SK-N-SH treated with all-trans-retinoic acid at 6 μM for 48 hours (cell line): ENCODE data around the gene SF3A1.
A peak's percentile ranks its signal among the peaks of the same experiment; 100 is the strongest.

Experiments used
- ATAC-seq: fragments of 200-7000 bp; cut with Tn5 transposase; 3 replicates; pipeline ENCODE4 v1.9.1; 2020; ENCODE audit warnings: mild to moderate bottlenecking, moderate library complexity
- BACH2 ChIP-seq: fragments of 250-450 bp; sonication (Bioruptor Pico); IDR thresholded peaks from 2 replicates; pipeline ENCODE4 v1.9.0; 2021; ENCODE audit warnings: mild to moderate bottlenecking, borderline replicate concordance
- CREB5 ChIP-seq: fragments of 250-450 bp; sonication (Bioruptor Pico); IDR thresholded peaks from 2 replicates; pipeline ENCODE4 v1.5.1; 2020; ENCODE audit warnings: low read depth, mild to moderate bottlenecking, moderate library complexity
- CSDC2 ChIP-seq: fragments of 250-450 bp; sonication (Bioruptor Pico); IDR thresholded peaks from 2 replicates; pipeline ENCODE4 v1.5.0; 2020; ENCODE audit warnings: mild to moderate bottlenecking, moderate library complexity
- ESRRG ChIP-seq: fragments of 250-450 bp; sonication (Bioruptor Pico); IDR thresholded peaks from 2 replicates; pipeline ENCODE4 v1.6.1; 2021; ENCODE audit warnings: mild to moderate bottlenecking
- ISL1 ChIP-seq: fragments of 250-450 bp; sonication (Bioruptor Pico); IDR thresholded peaks from 2 replicates; pipeline ENCODE4 v2.1.2; 2022; ENCODE audit warnings: mild to moderate bottlenecking, moderate library complexity
- PATZ1 ChIP-seq: fragments of 250-450 bp; sonication (Bioruptor Pico); IDR thresholded peaks from 2 replicates; pipeline ENCODE4 v1.8.0; 2020; ENCODE audit warnings: mild to moderate bottlenecking, moderate library complexity, borderline replicate concordance
- PPARA ChIP-seq: fragments of 250-450 bp; sonication (Bioruptor Pico); IDR thresholded peaks from 2 replicates; pipeline ENCODE4 v1.5.0; 2020; ENCODE audit warnings: mild to moderate bottlenecking, borderline replicate concordance
- RARB ChIP-seq: fragments of 250-450 bp; sonication (Bioruptor Pico); IDR thresholded peaks from 2 replicates; pipeline ENCODE4 v1.8.0; 2021; ENCODE audit warnings: mild to moderate bottlenecking, moderate library complexity
- TCF4 ChIP-seq: fragments of 250-450 bp; sonication (Bioruptor Pico); IDR thresholded peaks from 2 replicates; pipeline ENCODE4 v1.8.0; 2021; ENCODE audit warnings: mild to moderate bottlenecking, moderate library complexity, borderline replicate concordance
- TSHZ2 ChIP-seq: fragments of 250-450 bp; sonication (Bioruptor Pico); IDR thresholded peaks from 2 replicates; pipeline ENCODE4 v1.5.0; 2020; ENCODE audit warnings: mild to moderate bottlenecking, moderate library complexity
- ZC3H10 ChIP-seq: fragments of 250-450 bp; sonication (Bioruptor Pico); IDR thresholded peaks from 2 replicates; pipeline ENCODE4 v1.5.1; 2021; ENCODE audit warnings: mild to moderate bottlenecking, moderate library complexity
- ZFP3 ChIP-seq: fragments of 250-450 bp; sonication (Bioruptor Pico); IDR thresholded peaks from 2 replicates; pipeline ENCODE4 v1.5.0; 2020; ENCODE audit warnings: mild to moderate bottlenecking, moderate library complexity
- ZNF565 ChIP-seq: fragments of 450-650 bp; formaldehyde crosslinking; conservative IDR thresholded peaks from 2 replicates; pipeline ENCODE4 v1.5.0; 2020; ENCODE audit warnings: low read depth, mild to moderate bottlenecking, moderate library complexity
- ZNF70 ChIP-seq: fragments of 450-650 bp; formaldehyde crosslinking; IDR thresholded peaks from 2 replicates; pipeline ENCODE4 v1.5.0; 2020; ENCODE audit warnings: mild to moderate bottlenecking, moderate library complexity
- ZNF8 ChIP-seq: fragments of 450-650 bp; formaldehyde crosslinking; IDR thresholded peaks from 2 replicates; pipeline ENCODE4 v1.5.0; 2020; ENCODE audit warnings: mild to moderate bottlenecking, moderate library complexity
- TF ChIP-seq, protein P1 (sequence below): fragments of 250-450 bp; sonication (Bioruptor Pico); IDR thresholded peaks from 2 replicates; pipeline ENCODE4 v1.5.1; 2021; ENCODE audit warnings: mild to moderate bottlenecking, moderate library complexity
- TF ChIP-seq, protein P2 (sequence below): fragments of 250-450 bp; sonication (Bioruptor Pico); IDR thresholded peaks from 2 replicates; pipeline ENCODE4 v1.8.0; 2021; ENCODE audit warnings: low read depth, mild to moderate bottlenecking, moderate library complexity, borderline replicate concordance

Gene SF3A1

DNA sequence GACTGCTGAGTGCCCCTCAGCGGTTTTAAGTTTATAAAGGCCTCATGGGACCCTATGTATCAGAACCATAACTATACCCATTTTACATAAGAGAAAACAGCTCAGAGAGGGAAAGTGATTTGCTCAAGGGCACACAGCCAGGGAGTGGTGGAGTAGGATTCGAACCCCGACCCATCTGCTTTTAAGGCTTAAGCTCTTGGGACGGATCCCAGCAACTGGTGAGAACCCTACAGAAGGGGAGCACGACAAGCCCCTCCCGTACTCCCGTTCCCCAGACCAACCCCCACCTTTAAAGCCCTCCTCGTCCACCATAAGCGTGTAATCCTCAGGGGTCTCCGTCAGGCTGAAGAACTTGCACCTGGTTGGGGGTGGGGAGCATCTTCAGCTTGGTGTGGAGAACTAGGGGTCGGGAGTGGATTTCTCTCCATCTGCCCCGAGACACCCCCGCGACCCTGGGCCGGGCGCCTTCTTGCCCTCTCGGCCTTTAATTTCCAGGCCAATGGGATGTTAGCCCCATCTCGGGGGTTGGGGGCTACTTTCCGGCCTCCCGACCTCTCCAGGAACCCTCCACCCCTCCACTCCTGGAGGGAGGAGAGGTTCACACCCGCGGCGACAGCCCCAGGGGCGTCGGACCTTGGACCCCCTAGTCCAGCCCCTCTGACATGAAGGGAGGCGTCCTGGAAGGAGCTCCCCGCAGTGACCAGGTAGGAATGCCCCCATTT lies 68.1 kb downstream of the SF3A1 start:
- no peak for ATAC-seq
- TF ChIP-seq BACH2 (no peak), ZC3H10 (CRISPR knock-in tag) (no peak), TSHZ2 (no peak), PPARA (CRISPR knock-in tag) (no peak), PATZ1 (CRISPR knock-in tag) (no peak), CSDC2 (CRISPR knock-in tag) (no peak), CREB5 (CRISPR knock-in tag) (no peak), RARB (no peak), ZNF8 (CRISPR knock-in tag) (no peak), ISL1 (no peak), ZNF565 (no peak), ESRRG (CRISPR knock-in tag) (no peak), TCF4 (no peak)
- TF ChIP-seq, protein P1, sequence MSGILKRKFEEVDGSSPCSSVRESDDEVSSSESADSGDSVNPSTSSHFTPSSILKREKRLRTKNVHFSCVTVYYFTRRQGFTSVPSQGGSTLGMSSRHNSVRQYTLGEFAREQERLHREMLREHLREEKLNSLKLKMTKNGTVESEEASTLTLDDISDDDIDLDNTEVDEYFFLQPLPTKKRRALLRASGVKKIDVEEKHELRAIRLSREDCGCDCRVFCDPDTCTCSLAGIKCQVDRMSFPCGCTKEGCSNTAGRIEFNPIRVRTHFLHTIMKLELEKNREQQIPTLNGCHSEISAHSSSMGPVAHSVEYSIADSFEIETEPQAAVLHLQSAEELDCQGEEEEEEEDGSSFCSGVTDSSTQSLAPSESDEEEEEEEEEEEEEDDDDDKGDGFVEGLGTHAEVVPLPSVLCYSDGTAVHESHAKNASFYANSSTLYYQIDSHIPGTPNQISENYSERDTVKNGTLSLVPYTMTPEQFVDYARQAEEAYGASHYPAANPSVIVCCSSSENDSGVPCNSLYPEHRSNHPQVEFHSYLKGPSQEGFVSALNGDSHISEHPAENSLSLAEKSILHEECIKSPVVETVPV = no peak
- TF ChIP-seq, protein P2, sequence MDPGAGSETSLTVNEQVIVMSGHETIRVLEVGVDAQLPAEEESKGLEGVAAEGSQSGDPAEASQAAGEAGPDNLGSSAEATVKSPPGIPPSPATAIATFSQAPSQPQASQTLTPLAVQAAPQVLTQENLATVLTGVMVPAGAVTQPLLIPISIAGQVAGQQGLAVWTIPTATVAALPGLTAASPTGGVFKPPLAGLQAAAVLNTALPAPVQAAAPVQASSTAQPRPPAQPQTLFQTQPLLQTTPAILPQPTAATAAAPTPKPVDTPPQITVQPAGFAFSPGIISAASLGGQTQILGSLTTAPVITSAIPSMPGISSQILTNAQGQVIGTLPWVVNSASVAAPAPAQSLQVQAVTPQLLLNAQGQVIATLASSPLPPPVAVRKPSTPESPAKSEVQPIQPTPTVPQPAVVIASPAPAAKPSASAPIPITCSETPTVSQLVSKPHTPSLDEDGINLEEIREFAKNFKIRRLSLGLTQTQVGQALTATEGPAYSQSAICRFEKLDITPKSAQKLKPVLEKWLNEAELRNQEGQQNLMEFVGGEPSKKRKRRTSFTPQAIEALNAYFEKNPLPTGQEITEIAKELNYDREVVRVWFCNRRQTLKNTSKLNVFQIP = no peak

DNA sequence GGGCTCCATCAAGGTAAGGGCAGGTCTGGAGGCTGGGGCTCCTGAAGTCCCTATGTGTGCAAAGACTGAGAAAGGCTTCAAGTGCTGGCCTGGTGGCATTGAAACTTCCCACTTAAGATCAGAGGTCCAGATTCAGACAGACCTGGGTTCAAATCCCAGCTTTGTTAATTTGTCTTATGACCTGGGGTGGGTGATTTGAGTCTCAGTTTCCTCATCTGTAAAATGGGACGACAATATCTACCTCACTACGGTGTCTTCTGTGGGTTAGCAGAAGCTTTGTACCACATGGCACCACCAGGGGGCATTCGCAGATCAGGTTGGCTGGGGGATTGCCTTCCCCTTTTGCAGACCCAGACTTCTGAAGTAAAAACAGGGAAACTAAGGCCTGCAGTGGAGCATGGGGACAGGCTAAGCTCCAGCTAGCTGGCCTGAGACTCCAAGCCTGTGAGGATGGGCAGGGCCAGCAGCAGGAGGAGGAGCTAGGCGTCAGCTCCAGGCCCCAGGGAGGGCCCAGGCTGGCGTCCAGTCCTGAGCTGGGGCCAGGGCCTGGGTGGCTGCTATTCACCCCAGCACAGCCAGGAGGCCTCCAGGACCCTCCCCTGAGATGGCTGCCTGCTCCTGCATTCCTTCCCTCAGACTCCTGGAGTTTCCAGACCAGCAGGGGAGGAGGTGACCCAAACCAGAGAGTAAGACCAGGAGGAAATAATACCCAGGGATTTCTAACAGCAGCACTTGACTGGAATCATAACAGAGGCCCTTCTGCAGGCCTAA lies 68.9 kb downstream of the SF3A1 start:
- peak; percentile 80 for ATAC-seq
- TF ChIP-seq ZNF8 (CRISPR knock-in tag) = no peak
- TF ChIP-seq TSHZ2 = 0 out of 2 replicates have a peak, but pooled peaks have one; percentile 21
- TF ChIP-seq ZNF70 (CRISPR knock-in tag) = no peak
- no peak for TF ChIP-seq ZFP3 (CRISPR knock-in tag)
